GM21515 (cell line): ENCODE measurements around the gene CD40LG.

ENCODE experiments used
- ATAC-seq: cut with Tn5 transposase; IDR thresholded peaks from one replicate; pipeline ENCODE4 v1.9.1; 2021; ENCODE audit not compliant: unreplicated experiment

The CD40LG gene

DNA sequence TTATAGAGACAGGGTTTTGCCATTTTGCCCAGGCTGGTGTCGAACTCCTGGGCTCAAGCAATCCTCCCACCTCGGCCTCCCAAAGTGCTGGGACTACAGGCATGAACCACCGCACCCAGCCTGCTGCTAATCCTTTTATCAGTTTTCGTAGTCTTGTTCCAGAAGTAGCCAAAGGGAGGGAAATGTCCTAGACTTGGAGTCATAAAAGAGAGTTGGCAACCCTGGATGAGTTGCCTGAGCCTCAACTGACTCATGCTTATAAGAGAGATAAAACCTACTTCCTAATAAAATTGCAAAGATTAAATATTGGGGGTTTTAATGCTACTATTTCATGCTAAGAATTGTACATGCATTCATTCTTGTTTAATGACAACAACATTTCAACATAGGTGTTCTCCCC is 44.3 kb downstream of the CD40LG start:
- ATAC-seq = no peak

DNA sequence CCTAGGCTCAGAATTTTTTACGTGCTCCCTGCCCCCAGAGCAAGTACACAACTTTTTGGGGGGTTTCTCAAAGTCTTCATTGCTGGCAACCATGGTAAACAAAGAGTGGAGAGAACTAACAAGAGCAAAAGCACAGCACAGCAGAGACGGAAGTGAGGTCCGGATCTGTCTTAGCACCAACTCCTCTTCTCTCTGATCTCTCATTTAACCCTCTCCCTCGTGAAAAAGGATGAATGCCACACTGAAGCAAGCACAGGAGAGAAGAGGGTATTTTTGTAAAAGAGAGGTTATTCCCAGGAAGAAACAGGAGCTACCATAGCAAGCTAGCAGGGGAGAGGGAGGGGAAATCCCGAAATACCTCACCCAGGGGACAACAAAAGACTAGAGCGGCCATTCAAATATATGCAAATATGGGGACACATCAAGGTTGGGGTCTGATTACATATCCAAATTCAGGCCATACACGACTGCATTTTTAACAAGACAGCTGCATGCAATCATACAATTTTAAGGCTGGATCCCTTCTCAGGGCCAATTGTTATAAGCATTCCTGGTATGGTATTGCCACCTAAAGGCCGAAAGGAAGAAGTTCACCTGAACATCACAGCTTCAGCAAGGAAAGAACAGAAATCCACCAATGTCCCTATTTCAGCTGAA is 46.6 kb downstream of the CD40LG start:
- ATAC-seq = peak; percentile 70

DNA sequence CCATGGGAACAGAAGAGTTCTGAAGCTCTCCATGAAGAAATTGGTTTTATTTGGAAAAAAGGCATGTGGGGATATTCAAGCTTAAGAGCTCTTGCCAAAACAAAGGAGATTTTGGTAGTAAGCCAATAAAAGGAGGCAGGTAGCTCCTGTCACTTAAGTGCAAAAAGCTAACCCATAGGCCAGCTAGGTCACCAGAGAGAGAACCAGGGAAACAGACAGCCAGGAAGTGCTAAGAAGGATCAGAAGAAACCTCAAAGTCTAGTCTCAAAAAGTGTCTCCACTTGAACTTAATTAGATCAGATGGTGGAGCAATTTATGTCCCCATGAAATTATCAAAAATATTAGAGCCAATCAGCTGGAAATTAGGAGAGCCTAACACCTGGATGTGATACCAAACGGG is 49.2 kb downstream of the CD40LG start:
- no peak for ATAC-seq

DNA sequence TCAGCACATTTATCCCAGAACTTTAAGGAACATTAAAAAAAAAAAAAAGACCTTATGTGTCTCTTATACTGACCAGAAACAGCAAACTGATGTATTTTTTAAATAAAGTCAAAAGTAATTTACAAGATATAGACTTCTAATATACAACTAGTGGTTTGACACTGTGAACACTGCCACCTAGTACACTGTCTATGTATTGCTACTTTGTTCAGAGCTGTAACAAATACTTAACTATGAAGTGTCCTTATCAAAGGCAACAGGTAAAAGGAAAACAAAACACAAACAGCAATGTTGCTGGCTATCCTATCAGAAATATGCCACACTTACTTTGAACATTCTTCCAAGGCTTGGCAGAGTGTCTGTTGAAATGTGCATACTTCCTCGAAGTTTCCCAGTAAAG is 60.4 kb downstream of the CD40LG start:
- ATAC-seq = no peak
